Measurements from ENCODE around the gene KIF26B. TPM values are rescaled to one million over a fixed set of nuclear protein-coding genes. Genes with fewer than 3 reads are reported as not detected.

KIF26B gene
- total RNA-seq, 1 donor from 2014 or later: 69.7 TPM

GRCh38 chr1:245459621-245460020 is 304.8 kb downstream of the KIF26B start:
- no peak for DNase-seq (ENCODE audit: low spot score in 2 of 2, unreplicated experiment in 2 of 2)
- Mint-ChIP-seq H3K4me1 (peaks cover 17% of the 10 kb centered on the region), H3K9me3 (no peaks in the 10 kb centered on the region), H3K27ac (no peak overlapping the region), H3K36me3 (no peaks in the 10 kb centered on the region), H3K27me3 (ENCODE audit: low read depth) (no peaks in the 10 kb centered on the region), H3K4me3 (no peak overlapping the region)
- TF ChIP-seq, protein P1, sequence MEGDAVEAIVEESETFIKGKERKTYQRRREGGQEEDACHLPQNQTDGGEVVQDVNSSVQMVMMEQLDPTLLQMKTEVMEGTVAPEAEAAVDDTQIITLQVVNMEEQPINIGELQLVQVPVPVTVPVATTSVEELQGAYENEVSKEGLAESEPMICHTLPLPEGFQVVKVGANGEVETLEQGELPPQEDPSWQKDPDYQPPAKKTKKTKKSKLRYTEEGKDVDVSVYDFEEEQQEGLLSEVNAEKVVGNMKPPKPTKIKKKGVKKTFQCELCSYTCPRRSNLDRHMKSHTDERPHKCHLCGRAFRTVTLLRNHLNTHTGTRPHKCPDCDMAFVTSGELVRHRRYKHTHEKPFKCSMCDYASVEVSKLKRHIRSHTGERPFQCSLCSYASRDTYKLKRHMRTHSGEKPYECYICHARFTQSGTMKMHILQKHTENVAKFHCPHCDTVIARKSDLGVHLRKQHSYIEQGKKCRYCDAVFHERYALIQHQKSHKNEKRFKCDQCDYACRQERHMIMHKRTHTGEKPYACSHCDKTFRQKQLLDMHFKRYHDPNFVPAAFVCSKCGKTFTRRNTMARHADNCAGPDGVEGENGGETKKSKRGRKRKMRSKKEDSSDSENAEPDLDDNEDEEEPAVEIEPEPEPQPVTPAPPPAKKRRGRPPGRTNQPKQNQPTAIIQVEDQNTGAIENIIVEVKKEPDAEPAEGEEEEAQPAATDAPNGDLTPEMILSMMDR (IDR thresholded peaks at IDR 0.05; ENCODE audit: unreplicated experiment): no peak

DNA sequence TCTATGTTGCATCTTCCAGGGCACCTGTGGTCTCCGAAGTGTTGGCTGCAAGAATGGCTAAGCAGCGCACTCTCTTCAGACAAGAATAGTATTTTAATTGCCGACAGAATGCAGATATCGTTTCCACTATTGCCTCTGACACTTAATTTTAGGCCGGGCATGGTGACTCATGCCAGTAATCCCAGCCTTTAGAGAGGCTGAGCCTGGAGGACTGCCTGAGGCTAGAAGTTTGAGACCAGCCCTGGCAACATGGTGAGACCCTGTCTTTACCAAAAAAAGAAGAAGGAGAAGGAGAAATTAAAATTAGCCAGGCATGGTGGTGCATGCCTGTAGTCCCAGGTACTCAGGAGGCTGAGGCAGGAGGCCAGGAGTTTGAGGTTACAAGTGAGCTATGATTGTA is 306.9 kb downstream of the KIF26B start:
- Mint-ChIP-seq H3K36me3 (no peaks in the 10 kb centered on the region), H3K4me1 (peaks cover 25% of the 10 kb centered on the region), H3K27ac (no peak overlapping the region), H3K4me3 (no peak overlapping the region), H3K9me3 (no peaks in the 10 kb centered on the region), H3K27me3 (ENCODE audit: low read depth) (no peaks in the 10 kb centered on the region)
- no peak for DNase-seq (ENCODE audit: low spot score in 2 of 2, unreplicated experiment in 2 of 2)
- TF ChIP-seq, protein P1 (IDR thresholded peaks at IDR 0.05; ENCODE audit: unreplicated experiment): no peak

DNA sequence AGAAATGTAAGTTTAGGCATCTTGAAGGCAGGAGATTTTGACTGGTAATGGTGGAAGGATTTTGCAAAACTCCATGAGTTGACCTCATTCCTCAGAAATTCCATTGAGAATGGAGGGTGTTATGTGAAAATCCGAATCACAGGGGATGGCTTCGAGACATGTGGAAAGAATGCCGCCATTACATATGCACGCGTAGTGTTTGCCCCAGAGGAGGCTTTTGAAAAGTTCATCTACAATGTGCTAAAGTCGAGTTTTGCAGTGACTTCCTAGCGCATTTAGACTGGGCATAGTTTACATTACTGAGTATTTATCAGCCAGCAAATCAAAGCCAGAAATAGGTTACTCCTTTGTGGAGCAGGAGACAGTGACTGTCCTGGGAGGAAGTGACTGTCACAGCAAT is 307.4 kb downstream of the KIF26B start:
- Mint-ChIP-seq H3K4me1 (peaks cover 24% of the 10 kb centered on the region), H3K9me3 (no peaks in the 10 kb centered on the region), H3K36me3 (no peaks in the 10 kb centered on the region), H3K27me3 (ENCODE audit: low read depth) (no peaks in the 10 kb centered on the region), H3K27ac (no peak overlapping the region), H3K4me3 (no peak overlapping the region)
- TF ChIP-seq, protein P1 (IDR thresholded peaks at IDR 0.05; ENCODE audit: unreplicated experiment): no peak
- no peak for DNase-seq (ENCODE audit: low spot score in 2 of 2, unreplicated experiment in 2 of 2)

- H3K4me1 Mint-ChIP-seq: peaks cover 27% of the 10 kb centered on the region
- H3K9me3 Mint-ChIP-seq: no peaks in the 10 kb centered on the region
- H3K27ac Mint-ChIP-seq: no peak overlapping the region
- no peak overlapping the region for H3K4me3 Mint-ChIP-seq
- no peak for DNase-seq (ENCODE audit: low spot score in 2 of 2, unreplicated experiment in 2 of 2)
- no peaks in the 10 kb centered on the region for H3K27me3 Mint-ChIP-seq (ENCODE audit: low read depth)
- peaks cover 2% of the 10 kb centered on the region for H3K36me3 Mint-ChIP-seq
- TF ChIP-seq, protein P1 (IDR thresholded peaks at IDR 0.05; ENCODE audit: unreplicated experiment): no peak
These were observed 308.8 kb downstream of the KIF26B start for GRCh38 chr1:245463392-245464165.

DNA sequence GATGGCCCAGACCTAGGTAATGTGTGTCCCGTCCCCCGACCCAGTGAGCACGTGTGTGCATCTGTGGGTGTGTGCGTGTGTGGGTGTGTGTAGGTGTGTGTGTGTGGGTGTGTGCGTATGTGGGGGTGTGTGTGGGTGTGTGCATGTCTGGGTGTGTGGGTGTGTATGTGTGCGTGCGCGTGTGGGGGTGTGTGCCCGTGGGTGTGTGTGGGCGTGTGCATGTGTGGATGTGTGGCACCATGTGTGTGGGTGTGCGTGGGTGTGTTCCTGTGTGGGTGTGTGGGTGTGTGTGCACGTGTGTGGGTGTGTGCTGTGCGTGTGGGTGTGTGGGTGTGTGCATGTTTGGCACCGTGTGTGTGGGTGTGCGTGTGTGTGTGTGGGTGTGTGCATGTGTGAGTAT is 309.5 kb downstream of the KIF26B start:
- DNase-seq (ENCODE audit: low spot score in 2 of 2, unreplicated experiment in 2 of 2): no peak
- TF ChIP-seq, protein P1 (IDR thresholded peaks at IDR 0.05; ENCODE audit: unreplicated experiment): no peak
- Mint-ChIP-seq H3K9me3 (no peaks in the 10 kb centered on the region), H3K27me3 (ENCODE audit: low read depth) (no peaks in the 10 kb centered on the region), H3K4me1 (peaks cover 23% of the 10 kb centered on the region), H3K36me3 (peaks cover 2% of the 10 kb centered on the region), H3K4me3 (no peak overlapping the region), H3K27ac (no peak overlapping the region)

Measured in mesothelial cell of epicardium (in vitro differentiated cells).